HG02763 (cell line): ENCODE data around the gene GYPE.
"Not testable (repeated sequence)": the region's sequence is repeated elsewhere in the genome, so short reads cannot be mapped to it uniquely, and the experiment has no call there.

Experiments
- ATAC-seq: cut with Tn5 transposase; IDR thresholded peaks from one replicate; pipeline ENCODE4 v1.9.1; 2021; ENCODE audit warnings: mild to moderate bottlenecking, moderate library complexity; ENCODE audit not compliant: unreplicated experiment

The GYPE gene

GRCh38 chr4:143870523-143871268, 34.7 kb downstream of the GYPE start:
- not testable (repeated sequence) for ATAC-seq

DNA sequence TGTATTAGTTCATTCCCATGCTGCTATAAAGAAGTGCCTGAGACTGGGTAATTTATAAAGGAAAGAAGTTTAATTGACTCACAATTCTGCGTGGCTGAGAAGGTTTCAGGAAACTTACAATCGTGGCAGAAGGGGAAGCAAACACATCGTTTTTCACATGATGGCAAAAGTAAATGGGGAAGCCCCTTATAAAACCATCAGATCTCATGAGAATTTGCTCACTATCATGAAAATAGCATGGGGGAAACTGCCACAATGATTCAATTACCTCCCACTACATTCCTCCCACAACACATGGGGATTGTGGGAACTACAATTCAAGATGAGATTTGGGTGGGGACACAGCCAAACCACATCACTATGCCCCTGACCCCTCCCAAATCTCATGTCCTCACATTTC, 35.4 kb downstream of the GYPE start:
- ATAC-seq: not testable (repeated sequence)

- not testable (repeated sequence) for ATAC-seq
These were observed 42.6 kb downstream of the GYPE start for GRCh38 chr4:143862716-143863115.

- no peak for ATAC-seq
These were observed 46.9 kb downstream of the GYPE start for GRCh38 chr4:143858456-143858855.

DNA sequence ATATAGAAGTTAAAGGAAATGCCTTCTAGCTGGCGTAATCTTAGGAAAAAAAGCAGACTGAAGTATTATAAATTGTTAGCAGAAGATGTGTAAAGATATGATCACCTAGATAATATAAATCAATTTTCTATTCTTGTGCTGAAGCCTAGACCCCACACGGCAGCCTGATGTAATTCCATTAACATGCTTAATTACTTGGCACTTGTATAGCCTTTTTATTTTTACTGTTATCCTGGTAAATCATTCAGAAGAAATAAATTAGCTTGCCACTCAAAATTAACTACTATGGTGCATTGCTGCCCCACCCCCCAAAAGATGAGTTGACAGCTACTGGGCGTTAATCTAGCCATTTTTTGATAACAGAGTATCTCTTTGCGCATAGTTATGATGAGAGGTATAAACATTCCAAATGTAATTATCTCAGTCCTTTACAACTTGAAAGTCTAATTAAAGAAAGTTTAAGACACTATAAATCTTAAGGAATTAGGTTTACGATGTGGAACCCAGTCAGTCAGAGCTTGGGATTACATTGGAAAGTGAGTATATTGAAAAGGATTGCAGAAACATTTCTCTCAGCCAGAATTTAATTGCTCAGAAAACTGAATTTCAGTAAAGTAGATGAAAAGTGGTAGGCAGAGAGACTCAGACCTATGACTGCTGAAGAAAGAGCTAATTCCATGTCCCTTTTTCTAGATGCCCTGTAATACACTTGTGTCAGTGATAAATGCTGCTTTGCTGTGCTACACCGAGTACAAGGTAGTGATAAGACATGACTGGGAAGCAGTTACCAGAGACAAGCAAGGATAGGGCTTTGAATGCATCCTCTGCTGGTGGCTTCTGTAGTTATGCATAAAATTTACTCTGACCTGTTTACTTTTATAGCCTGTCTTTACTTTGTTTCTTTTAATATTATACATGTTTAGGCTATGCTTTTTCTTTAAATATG, 47.7 kb downstream of the GYPE start:
- not testable (repeated sequence) for ATAC-seq

DNA sequence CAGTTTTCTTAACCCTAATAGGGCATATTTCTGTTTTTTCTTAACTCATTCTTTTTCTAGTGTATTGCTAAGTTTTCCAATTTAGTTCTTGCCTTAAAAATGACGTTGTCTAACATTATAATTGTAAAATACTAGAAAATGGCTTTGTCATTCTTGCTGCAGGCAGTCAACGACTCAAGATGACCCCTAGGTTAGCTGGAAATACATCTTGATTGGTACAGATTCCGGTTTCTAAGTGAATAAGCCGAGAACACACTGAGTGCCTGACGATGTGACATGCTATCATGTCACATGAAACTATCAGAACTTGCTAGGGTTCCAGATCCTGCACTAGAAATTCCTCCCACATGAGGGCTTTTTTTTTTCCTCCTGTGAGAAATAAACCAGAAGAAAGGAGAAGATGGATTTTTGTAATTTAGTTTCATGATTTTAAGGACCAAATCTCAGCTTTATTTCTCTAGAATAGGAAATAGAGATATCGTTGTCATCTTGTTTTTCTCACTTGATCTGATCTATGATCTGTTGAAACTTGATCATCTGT, 49.3 kb downstream of the GYPE start:
- ATAC-seq: not testable (repeated sequence)

DNA sequence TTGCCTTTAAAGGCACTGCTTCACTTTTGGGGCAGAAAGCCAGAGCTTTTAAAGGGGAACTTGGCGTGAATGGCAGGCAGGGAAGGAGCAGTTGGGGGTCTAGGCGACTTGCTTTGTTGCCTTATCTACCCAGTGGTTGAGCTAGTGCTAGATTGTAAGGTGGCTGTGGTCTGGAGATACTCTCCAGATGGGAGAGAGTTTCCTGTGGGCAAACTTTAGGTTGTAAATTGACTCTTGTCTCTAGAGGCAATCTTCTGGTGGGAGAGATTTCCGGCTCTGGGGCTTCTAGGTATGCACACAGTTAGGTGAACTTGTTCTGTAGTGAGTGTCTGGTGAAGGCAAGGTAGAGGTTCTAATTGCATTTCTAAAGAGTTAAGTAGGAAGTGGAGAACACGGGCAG, 50.7 kb downstream of the GYPE start:
- not testable (repeated sequence) for ATAC-seq

GRCh38 chr4:143849296-143849695, 56.1 kb downstream of the GYPE start:
- not testable (repeated sequence) for ATAC-seq

DNA sequence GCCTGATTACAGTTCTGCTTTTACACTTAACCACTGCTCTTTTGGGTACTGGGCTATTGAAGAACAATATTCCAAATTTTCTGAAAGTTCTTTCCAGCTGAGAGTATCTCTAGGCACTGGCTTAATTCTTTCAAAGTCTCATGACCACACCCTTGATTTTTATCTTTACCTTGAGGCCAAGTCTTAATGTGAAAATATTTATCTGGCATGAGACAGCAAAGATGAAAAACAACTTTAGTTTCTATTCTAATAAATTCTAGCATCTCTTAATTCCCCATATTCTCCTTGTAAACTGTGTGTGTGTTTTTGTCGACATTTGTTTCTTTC, 61.9 kb downstream of the GYPE start:
- not testable (repeated sequence) for ATAC-seq

DNA sequence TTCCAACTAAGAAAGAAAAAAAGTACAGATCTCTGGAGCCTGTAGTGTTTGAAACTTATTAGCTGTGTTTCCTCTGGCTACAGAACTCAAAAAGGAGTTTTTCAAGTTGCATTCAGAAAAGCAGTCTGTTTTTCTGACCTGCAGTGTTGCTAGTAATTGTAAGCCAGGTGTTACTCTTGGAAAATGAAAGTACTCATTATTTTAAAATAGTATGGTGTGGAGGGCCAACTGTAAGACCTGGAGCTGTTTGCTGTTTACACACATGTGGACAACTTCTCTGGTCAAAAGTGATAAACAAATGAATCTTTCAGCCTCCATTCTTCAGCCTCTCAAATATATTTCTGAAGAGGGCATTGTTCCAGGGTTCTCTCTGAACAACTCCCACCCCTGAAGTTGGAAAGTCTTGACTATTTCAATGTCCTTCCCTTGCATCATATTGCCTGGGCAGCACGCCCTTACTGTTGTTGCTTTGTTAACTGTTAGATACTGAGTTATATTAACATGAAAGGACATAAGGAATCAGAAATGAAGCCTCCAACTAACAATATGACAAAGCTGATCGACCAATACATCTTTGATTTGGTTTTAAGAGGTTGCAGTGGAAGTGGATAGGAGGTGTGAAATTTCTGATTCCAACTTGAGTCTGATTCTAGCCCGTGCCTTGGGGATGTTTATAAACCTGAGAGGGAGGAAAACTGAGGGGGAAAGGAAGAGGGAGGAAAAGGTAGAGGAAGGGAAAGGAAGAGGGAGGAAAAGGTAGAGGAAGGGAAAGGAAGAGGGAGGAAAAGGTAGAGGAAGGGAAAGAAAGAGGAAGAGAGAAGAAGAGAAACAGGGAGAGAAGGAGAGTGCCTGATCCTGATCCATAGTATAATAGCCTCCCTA, 62.5 kb downstream of the GYPE start:
- ATAC-seq: not testable (repeated sequence)

DNA sequence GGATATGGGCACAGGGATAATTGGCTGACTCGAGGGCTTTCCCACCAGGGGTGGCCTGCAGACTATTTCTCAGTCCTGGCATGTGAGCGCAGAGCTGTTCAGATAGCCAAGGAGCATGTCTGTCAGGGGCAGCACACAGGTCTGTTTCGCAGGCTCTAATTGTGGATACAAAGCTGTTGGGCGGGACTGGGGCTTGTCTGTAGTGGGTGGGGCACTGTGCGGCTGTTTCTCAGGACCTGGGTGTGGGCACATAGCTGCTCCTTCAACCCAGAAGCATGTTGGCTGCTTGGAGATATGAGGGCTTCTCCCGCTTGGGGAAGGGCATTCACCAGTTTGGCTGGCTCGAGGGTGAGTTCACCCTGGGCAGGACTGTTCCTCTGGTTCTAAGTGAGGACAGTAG, 65.9 kb downstream of the GYPE start:
- ATAC-seq: not testable (repeated sequence)

DNA sequence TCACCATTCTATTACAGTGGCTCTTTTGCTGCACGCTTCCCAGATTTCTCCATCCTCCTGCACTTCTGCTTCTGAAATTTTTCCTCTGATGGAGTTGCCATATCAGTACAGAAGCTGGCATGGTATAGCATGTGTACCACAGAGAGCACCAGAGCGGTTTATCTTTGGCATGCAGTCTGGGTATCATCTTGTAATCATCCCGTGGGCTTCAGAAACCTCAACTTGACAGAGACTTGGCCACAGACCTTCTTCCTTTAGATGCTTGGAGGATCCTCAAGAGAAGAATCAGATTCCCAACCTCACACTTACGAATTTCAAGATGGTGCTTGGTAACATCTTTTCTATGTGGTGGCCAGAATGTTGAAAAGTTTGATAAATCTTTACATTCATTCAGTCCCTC, 71.2 kb downstream of the GYPE start:
- not testable (repeated sequence) for ATAC-seq

- not testable (repeated sequence) for ATAC-seq
These were observed 71.7 kb downstream of the GYPE start for GRCh38 chr4:143833676-143834075.

- ATAC-seq: not testable (repeated sequence)
These were observed 74.8 kb downstream of the GYPE start for GRCh38 chr4:143830576-143830975.

DNA sequence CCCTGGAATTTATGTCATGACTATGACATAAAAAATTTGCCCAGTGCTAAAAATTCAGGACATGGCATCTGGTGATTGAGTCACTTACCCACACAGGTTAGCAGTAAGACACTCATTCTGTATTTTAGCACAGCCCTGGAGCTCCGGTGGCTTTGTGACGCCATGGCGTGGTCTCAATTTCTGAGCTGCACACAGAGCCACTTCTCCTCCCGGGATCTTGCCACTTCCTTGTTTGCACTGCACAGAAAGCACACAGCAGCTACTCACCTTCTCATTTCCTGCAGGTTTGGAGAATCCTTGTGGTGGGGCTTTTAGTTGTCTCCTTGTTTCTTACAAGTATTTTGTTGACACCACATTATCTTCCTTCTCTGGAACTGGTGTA, 76.1 kb downstream of the GYPE start:
- ATAC-seq: not testable (repeated sequence)
